ENCODE measurements around the gene PLPPR4.

PLPPR4 gene

GRCh38 chr1:99264201-99265021 is at the start of gene PLPPR4:
Gene PLPPR4, plus strand, starts transcription at chr1:99264492. Its CDS starts 102 bp downstream, at chr1:99264594.
- DNase-seq (ENCODE audit: low spot score): peak; percentile 73
- Histone ChIP-seq H3K27ac (no peak within 1 kb of the TSS), H3K4me3 (peak within 1 kb of the TSS; percentile 75)
- TF ChIP-seq CTCF (IDR thresholded peaks at IDR 0.05): no peak

- no peak for DNase-seq (ENCODE audit: low spot score)
- no peak for TF ChIP-seq CTCF (IDR thresholded peaks at IDR 0.05)
Measured at GRCh38 chr1:99216956-99217355, 47.3 kb upstream of the PLPPR4 start.

GRCh38 chr1:99217599-99217998 is 46.7 kb upstream of the PLPPR4 start:
- H3K27ac ChIP-seq: no peak overlapping the region
- H3K4me3 ChIP-seq: no peak overlapping the region
- no peak for TF ChIP-seq CTCF (IDR thresholded peaks at IDR 0.05)
- no peak for DNase-seq (ENCODE audit: low spot score)

More at GRCh38 chr1:99216956-99217355, 47.3 kb upstream of the PLPPR4 start:
- Histone ChIP-seq H3K27ac (no peak overlapping the region), H3K4me3 (no peak overlapping the region)

- TF ChIP-seq CTCF (IDR thresholded peaks at IDR 0.05): no peak
- Histone ChIP-seq H3K27ac (no peak overlapping the region), H3K4me3 (no peak overlapping the region)
- DNase-seq (ENCODE audit: low spot score): no peak
Measured at GRCh38 chr1:99218572-99218971, 45.7 kb upstream of the PLPPR4 start.

GRCh38 chr1:99218999-99219398 is 45.3 kb upstream of the PLPPR4 start:
- no peak for TF ChIP-seq CTCF (IDR thresholded peaks at IDR 0.05)
- DNase-seq (ENCODE audit: low spot score): no peak
- H3K27ac ChIP-seq: no peak overlapping the region
- no peak overlapping the region for H3K4me3 ChIP-seq

- DNase-seq (ENCODE audit: low spot score): no peak
- Histone ChIP-seq H3K4me3 (no peak overlapping the region), H3K27ac (no peak overlapping the region)
- TF ChIP-seq CTCF (IDR thresholded peaks at IDR 0.05): no peak
Measured at GRCh38 chr1:99227056-99227897, 37.0 kb upstream of the PLPPR4 start.
